GM10847 (cell line): Measurements from ENCODE around the gene MARF1.

Experiments
- POLR2A ChIP-seq: IDR thresholded peaks from 2 replicates; pipeline ENCODE4 v1.6.1; 2011; ENCODE audit not compliant: insufficient read length; ENCODE audit errors: extremely low read depth

Gene MARF1

DNA sequence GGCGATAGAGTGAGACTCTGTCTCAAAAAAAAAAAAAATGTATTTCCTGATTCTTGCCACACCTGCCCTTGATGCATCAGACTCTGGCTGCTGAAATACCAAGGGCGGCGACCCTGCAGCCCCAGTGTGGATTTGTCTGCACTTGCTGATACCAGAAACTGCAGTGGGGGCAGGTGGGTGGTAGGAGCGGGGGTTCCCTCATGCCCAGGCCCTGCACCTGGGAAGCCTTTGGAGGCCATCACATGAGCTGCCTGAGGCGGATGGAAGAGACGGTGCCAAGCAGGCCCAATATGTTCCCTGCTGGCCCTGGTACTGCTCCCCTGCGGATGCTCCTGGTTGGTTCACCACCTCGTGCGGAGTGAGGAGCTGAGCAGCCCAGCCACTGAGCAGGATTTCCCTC, 50.6 kb downstream of the MARF1 start:
- TF ChIP-seq POLR2A: no peak

- TF ChIP-seq POLR2A: no peak
Measured at GRCh38 chr16:15587152-15587825, 55.7 kb downstream of the MARF1 start.

- TF ChIP-seq POLR2A: no peak
Measured at GRCh38 chr16:15586716-15587115, 56.2 kb downstream of the MARF1 start.

- TF ChIP-seq POLR2A: no peak
Measured at GRCh38 chr16:15585956-15586355, 57.0 kb downstream of the MARF1 start.

DNA sequence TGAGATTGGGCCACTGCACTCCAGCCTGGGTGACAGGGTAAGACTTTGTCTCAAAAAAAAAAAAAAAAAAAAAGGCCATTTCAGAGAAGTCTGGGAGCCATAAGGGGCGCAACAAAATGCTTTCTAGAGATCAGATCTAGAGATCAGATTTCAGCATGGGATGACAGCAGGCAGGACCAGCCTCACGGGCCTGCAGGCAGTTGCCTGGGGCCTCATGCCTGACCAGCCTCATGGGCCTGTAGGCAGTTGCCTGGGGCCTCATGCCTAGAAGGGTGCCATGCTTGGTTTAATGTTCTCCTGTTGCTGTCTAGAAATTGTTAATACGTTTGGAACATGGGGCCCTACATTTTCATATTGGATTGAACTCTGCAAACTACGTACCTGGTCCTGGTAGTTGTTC, 59.4 kb downstream of the MARF1 start:
- no peak for TF ChIP-seq POLR2A

GRCh38 chr16:15581127-15581815, 61.7 kb downstream of the MARF1 start:
- TF ChIP-seq POLR2A: no peak

GRCh38 chr16:15578824-15579223, 64.1 kb downstream of the MARF1 start:
- TF ChIP-seq POLR2A: no peak

DNA sequence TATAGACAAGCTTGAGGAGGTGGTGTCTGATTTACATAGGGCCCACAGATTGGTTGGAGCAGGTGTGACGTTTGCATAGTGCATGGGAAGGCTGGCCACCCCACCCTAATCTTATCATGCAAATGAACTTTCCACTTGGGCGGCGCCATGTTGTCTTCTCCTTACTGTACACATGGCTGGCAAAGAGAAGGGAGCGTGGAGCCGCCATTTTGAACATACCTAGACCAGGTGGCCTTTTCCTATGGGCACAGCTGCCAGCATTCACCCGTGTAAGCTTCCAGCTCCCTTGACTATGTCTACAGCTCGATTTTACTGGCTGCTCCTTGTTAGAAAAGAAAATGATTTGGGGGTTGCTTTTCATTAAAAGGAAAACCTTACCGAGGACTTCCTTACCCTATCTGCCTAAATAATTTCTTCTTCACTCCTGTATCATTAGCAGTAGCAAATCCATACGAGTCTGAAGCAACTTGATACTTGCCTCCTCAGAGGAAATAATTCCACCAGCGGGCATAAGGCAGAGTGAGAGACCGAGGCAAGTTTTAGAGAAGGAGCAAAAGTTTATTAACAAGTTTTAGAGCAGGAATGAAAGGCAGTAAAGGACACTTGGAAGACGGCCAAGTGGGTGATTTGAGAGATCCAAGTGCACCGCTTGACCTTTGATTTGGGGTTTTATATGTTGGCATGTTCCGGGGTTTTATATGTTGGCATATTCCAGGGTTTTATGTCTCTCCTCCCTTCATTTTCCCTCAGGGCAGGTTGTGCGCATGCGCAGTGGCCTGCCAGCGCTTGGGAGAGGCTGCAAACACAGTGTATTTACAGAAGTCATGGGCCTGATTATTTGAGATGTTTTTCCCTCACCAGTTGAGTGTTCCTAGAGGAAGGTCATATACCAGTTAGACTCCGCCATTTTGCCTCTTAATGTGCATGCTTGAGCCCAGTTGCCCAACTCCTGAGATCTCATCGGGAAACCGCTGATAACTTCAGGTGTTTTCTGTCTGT, 65.7 kb downstream of the MARF1 start:
- no peak for TF ChIP-seq POLR2A

GRCh38 chr16:15575293-15576049, 67.5 kb downstream of the MARF1 start:
- TF ChIP-seq POLR2A: no peak

GRCh38 chr16:15574614-15574948, 68.4 kb downstream of the MARF1 start:
- no peak for TF ChIP-seq POLR2A

DNA sequence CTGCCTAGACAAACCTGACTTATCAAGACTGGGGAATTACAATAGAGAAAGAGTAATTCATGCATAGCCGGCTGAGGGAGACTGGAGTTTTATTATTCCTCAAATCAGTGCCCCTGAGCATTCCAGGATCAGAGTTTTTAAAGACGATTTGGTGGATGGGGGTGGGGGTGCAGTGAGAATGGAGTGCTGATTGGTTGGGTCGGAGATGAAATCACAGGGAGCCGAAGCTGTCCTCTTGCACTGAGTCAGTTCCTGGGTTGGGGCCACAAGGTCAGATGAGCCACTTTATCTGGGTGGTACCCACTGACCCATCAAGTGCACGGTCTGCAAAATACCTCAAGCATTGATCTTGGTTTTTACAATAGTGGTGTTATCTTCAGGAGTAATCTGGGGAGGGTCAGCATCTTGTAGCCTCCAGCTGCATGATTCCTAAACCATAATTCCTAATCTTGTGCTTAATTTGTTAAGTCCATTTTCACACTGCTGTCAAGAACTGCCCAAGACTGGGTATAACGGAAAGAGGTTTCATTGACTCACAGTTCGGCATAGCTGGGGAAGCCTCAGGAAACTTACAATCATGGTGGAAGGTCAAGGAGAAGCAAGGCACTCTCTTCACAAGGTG, 69.6 kb downstream of the MARF1 start:
- no peak for TF ChIP-seq POLR2A

- no peak for TF ChIP-seq POLR2A
Measured at GRCh38 chr16:15572329-15573001, 70.5 kb downstream of the MARF1 start.

GRCh38 chr16:15571557-15571956, 71.4 kb downstream of the MARF1 start:
- TF ChIP-seq POLR2A: no peak

DNA sequence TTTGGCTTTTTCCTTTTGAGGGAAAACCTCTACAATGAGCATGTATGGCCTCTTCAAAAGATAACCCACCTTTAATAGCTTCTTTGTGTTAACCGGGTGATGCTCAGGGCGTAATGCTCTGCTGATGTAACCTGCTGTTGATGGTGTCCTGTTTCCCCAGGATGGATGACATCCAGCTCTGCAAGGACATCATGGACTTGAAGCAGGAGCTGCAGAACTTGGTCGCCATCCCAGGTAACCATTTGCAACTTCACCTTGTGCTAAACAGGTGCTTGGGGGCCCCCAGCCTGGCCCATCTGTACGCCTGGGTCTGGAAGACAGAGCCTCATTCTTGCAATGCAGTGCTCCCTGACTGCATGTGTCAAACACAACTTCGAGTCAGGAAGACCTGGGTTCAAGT, 75.1 kb downstream of the MARF1 start:
- no peak for TF ChIP-seq POLR2A
